Measurements from ENCODE around the gene ADAM19. TPM values are rescaled to one million over a fixed set of nuclear protein-coding genes. Genes with fewer than 3 reads are reported as not detected.

Gene ADAM19
- total RNA-seq, 1 experiment from 2014 or later = 3.5 TPM

GRCh38 chr5:157521704-157522029 is 53.9 kb downstream of the ADAM19 start:
- H3K27ac ChIP-seq (ENCODE audit: low read length) = no peak overlapping the region
- CTCF ChIA-PET = no interaction called here

GRCh38 chr5:157520911-157521703 is 54.5 kb downstream of the ADAM19 start:
- no peaks in the 10 kb centered on the region for H3K36me3 ChIP-seq (ENCODE audit: control insufficient read depth, insufficient read depth, low read length)
- H3K9me3 ChIP-seq (ENCODE audit: control insufficient read depth, insufficient read depth, low read depth, low read length) = no peaks in the 10 kb centered on the region
- ChIA-PET CTCF (no interaction called here), POLR2A (no interaction called here)
- intact Hi-C loops (cut with micrococcal nuclease; ENCODE audit: unreplicated experiment) (no loop called here), in situ Hi-C loops (cut with HindIII; ENCODE audit: low pct_unique_long_range_greater_than_20kb, low sequenced_read_pairs) (no loop called here)
- no peak overlapping the region for H3K4me3 ChIP-seq (ENCODE audit: low read depth in 2 of 2, low read length in 2 of 2)
- TF ChIP-seq POLR2AphosphoS5 (IDR thresholded peaks at IDR 0.05; ENCODE audit: low read depth, low read length) = no peak
- no peak for TF ChIP-seq REST (IDR thresholded peaks at IDR 0.05; ENCODE audit: insufficient read depth in 1 of 2, low read depth in 2 of 2, low read length in 1 of 2)
- no peak for TF ChIP-seq SIN3A (IDR thresholded peaks at IDR 0.05; ENCODE audit: borderline replicate concordance, insufficient read depth, low read depth, low read length)
- no peak for TF ChIP-seq TCF7L2 (IDR thresholded peaks at IDR 0.05; ENCODE audit: low read depth, low read length)
- no peak for TF ChIP-seq CTCF (IDR thresholded peaks at IDR 0.05)
- DNase-seq (ENCODE audit: low read depth, low spot score) (no peak), ATAC-seq (no peak)
- no peak overlapping the region for H3K27ac ChIP-seq (ENCODE audit: low read length)
- BruUV-seq (replicated peaks) = no TSS peak
- H3K4me1 ChIP-seq (ENCODE audit: control insufficient read depth, insufficient read depth, low read length) = no peaks in the 10 kb centered on the region
- no peaks in the 10 kb centered on the region for H3K27me3 ChIP-seq (ENCODE audit: control insufficient read depth, insufficient read depth, low read length)

More at GRCh38 chr5:157521704-157522029, 53.9 kb downstream of the ADAM19 start:
- POLR2A ChIA-PET = no interaction called here
- ATAC-seq (no peak), DNase-seq (ENCODE audit: low read depth, low spot score) (no peak)
- no peaks in the 10 kb centered on the region for H3K27me3 ChIP-seq (ENCODE audit: control insufficient read depth, insufficient read depth, low read length)
- no TSS peak for BruUV-seq (replicated peaks)
- no peak for TF ChIP-seq SIN3A (IDR thresholded peaks at IDR 0.05; ENCODE audit: borderline replicate concordance, insufficient read depth, low read depth, low read length)
- no peak for TF ChIP-seq CTCF (IDR thresholded peaks at IDR 0.05)
- TF ChIP-seq TCF7L2 (IDR thresholded peaks at IDR 0.05; ENCODE audit: low read depth, low read length) = no peak
- no peak for TF ChIP-seq POLR2AphosphoS5 (IDR thresholded peaks at IDR 0.05; ENCODE audit: low read depth, low read length)
- TF ChIP-seq REST (IDR thresholded peaks at IDR 0.05; ENCODE audit: insufficient read depth in 1 of 2, low read depth in 2 of 2, low read length in 1 of 2) = no peak
- in situ Hi-C loops (cut with HindIII; ENCODE audit: low pct_unique_long_range_greater_than_20kb, low sequenced_read_pairs) = no loop called here
- H3K4me3 ChIP-seq (ENCODE audit: low read depth in 2 of 2, low read length in 2 of 2) = no peak overlapping the region
- no peaks in the 10 kb centered on the region for H3K4me1 ChIP-seq (ENCODE audit: control insufficient read depth, insufficient read depth, low read length)
- intact Hi-C loops (cut with micrococcal nuclease; ENCODE audit: unreplicated experiment) = no loop called here
- no peaks in the 10 kb centered on the region for H3K9me3 ChIP-seq (ENCODE audit: control insufficient read depth, insufficient read depth, low read depth, low read length)
- H3K36me3 ChIP-seq (ENCODE audit: control insufficient read depth, insufficient read depth, low read length) = no peaks in the 10 kb centered on the region

All from Panc1 (cell line).